Fibroblast of skin of abdomen (primary cell): ENCODE results near the gene CTNND2.

Experiments
- DNase-seq: peaks from one replicate; pipeline ENCODE4 v3.0.0-alpha.2; 2013

The CTNND2 gene

GRCh38 chr5:11590475-11590874 is 313.8 kb downstream of the CTNND2 start:
- no peak for DNase-seq

DNA sequence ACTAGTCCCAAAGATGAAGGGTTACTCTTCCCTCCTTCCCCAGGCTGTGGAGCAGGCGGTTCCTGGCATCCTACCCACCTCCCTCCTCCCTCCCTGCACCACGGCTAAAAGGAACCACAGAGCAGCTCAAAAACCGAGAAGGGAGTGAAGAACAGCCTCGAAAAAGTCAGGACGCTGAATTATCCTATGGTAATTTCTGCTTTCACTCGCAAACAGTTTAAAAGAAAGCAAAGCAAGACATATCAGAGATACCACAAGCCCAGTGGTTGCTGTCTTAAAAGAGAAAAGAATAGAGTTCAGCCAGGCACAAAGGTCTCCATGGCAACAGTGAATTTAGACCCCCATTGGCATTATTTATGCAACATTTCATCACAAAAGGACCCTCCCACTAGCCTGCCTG is 315.4 kb downstream of the CTNND2 start:
- no peak for DNase-seq

DNA sequence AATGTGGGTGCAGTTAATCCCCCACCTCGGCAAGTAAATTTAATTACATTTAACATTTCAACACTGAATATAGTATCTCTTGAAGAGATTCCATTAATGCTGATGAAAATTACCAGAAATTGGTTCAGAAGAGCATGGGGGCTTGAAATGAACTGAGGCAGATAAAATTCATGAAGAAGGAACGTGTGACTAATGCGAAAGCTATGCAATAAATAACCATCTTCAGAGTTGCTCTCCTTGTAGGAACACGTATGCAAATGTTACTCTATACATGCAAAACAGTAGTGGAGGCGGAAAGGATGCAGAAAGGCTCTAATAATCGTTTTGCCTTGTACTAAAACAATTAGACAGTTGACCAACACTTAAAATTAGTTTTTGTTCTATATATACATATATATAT is 320.2 kb downstream of the CTNND2 start:
- DNase-seq = peak; percentile 20

DNA sequence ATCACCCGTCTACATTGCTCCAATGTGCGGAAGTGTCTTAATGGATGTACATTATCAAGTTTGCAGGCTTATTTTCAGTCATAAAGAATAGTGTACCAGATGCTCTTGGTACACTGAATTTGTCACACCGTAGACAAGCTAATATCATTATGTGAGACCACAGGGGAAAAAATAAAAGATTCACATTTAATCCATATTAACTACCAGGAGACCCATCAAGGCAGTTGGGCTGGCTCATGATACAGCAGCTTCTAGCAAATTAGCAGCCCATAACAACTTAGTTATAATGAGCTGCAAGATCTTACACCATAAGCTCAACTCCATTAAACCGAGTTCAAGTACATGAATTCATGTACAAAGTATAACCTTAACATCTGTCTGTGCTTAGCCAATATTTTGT is 324.9 kb downstream of the CTNND2 start:
- DNase-seq = no peak

DNA sequence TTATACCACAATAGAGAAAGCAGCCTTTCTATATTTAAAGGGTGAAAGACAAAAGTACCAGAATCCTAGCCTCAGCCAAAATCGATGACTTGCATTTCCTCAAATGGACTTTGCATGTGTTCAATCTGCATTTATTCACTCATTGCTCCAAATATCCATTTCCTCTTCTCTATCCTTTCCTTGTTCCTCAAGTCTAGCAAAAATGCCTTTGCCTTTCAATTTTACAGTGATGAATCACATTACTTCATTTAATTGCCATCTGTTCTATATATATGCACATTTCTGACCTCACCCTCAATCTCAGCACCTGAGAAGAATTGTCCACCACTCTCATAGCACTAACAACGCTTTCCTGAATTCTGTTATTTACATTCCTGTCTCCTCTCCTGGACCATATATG is 329.5 kb downstream of the CTNND2 start:
- DNase-seq = no peak

- no peak for DNase-seq
Observed at GRCh38 chr5:11573140-11573992, 330.9 kb downstream of the CTNND2 start.

DNA sequence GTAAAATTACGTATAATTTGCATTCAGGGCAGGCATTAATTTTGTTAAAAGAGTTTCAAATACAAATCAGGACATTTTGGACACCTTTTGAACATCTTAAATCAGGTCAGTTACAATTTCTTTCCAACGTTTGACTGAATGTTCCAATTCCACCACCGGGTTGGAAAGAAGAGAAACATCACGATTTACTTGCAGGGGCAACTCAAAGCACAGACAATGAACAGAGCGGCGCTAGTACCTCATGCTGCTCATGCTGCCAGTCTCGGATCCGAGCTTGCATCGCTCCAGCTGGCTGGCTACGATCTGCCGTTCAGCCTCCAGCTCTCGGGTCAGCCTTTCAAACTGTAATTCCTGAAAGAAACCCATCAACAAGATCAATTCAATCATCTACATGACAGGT is 339.5 kb downstream of the CTNND2 start:
- DNase-seq = no peak

- DNase-seq = no peak
Observed at GRCh38 chr5:11563822-11564221, 340.4 kb downstream of the CTNND2 start.

GRCh38 chr5:11560915-11561697 is 343.1 kb downstream of the CTNND2 start:
- DNase-seq = no peak

DNA sequence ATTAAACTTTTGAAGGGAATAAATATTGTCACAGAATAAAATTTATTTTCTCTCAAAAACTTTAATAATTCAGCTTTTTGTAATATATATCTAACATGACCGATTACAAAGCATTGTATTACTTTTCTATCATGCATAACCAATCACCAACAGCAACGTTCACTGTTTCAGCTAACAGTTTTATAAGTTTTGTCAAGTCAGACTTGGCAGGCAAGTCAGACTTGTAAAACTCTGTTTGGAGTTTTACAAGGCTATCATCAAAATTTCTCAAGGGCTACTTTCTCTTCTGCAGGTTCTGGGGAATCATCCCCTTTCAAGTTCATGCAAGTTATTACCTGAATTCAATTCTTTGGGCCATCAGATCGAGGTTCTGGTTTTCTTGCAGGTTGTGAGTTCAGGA is 347.2 kb downstream of the CTNND2 start:
- DNase-seq = no peak

DNA sequence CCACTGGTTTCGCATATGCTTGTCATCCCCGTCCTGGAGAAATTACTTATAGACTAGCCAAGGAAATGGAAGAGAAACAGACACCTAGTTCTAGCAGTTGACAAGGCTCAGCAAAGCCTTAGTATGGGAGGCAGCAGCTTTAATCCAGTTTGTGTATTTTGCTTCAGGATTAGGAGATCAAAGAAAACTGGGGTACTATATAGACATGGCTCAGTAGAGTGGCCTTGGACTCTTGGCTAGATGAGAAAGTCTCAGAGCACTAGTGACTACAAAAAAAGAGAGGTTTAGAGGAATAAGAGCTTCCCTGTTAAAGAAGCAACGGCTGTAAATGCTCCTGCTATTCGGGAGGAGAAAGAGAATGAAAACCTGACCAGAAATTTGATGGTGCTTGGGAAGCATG is 349.1 kb downstream of the CTNND2 start:
- no peak for DNase-seq

- DNase-seq = no peak
Observed at GRCh38 chr5:11547730-11548129, 356.5 kb downstream of the CTNND2 start.

DNA sequence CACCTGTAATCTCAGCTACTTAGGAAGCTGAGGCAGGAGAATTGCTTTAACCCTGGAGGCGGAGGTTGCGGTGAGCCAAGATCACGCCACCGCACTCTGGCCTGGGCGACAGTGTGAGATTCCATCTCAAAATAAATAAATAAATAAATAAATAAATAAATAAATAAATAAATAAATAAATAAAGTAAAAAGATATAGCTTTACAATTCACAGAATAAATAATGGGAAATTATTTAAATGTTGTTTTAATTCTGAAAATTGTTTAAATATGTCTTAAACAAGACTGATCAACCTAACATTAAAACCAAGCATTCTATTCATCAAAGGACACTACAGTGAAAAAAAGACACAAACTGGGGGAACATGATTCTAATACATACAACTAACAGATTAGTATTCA is 357.1 kb downstream of the CTNND2 start:
- DNase-seq = no peak

GRCh38 chr5:11540112-11540511 is 364.1 kb downstream of the CTNND2 start:
- no peak for DNase-seq

GRCh38 chr5:11531811-11532555 is 372.3 kb downstream of the CTNND2 start:
- DNase-seq = no peak

- no peak for DNase-seq
Observed at GRCh38 chr5:11528720-11529119, 375.5 kb downstream of the CTNND2 start.

- no peak for DNase-seq
Observed at GRCh38 chr5:11527652-11528349, 376.4 kb downstream of the CTNND2 start.

DNA sequence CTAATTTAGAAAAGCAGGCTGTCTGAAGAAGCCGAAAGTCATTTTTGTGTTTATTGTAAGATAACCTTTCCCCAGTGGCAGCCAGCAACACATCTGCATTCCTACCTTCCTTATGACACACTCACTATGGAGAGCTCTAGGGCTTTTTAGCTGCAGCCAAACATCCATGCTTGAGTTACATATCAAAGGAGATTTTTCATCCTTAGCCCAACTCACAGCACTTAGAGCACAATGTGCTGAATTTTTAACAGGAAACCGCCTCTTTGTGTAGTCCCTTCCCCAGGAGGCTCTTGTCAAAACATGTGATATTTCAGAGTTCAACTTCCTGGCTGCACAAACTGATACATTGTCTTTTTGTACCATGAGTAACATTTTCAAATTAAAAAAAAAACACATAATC is 379.2 kb downstream of the CTNND2 start:
- no peak for DNase-seq

GRCh38 chr5:11524188-11524587 is 380.1 kb downstream of the CTNND2 start:
- no peak for DNase-seq

DNA sequence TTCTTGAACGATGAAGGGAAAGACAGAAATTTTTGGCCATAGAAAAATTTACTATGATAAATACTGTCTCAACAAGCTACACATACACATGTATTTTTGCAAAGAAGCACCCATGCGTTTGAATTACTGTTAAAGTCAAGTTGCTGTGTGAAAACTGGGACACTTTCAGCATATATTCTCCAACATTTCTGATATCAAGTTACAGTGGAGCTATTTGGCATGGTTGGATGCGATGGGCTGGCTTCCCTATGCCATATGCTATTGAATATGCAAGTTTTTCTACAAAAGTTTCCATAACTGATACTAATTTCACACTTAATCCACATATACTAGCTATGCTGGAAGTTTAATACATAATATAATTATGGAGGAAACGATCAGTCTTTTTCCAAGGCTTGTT is 381.4 kb downstream of the CTNND2 start:
- no peak for DNase-seq

- DNase-seq = no peak
Observed at GRCh38 chr5:11520241-11520930, 383.9 kb downstream of the CTNND2 start.

DNA sequence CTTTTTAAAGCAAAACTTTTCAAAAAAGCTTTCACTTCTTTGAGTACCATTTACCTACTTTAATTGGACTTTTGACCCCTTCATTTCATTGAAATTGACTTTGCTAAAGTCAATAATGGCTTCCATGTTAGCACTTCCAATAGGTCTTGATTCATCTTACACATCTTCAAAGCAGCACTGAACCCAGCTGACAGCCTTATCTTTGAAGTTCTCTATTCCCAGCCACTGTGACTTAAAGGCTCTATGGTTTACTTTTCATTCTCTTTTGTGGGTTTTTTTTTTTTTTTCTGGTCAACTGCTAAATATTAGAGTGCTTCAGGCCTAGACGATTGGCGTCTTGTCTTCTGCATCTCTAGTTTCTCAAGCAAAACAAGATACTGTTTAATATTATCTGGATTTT is 385.0 kb downstream of the CTNND2 start:
- DNase-seq = no peak
